ENCODE data around the gene LRP1-AS.

Gene LRP1-AS

DNA sequence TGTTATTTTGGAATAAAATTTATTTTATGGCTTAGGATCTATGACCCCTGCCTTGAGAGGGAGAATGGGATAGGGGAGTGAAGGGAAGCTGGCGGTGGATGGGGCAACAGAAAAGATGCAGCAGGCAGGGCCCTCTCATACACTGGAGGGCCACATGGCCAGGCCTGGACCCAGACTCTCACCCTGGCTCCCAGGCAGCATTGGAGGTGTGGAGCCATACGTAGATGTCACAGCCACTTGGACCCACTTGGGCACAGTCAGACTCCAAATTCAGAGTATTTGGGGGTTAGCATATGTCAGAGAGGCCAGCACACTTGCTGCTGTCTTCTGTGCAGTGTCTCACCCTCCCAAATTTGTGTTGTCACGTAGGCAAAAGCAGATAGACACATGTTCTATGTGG, 52.0 kb downstream of the LRP1-AS start:
- DNase-seq: no peak

All from Kasumi-1 (cell line).